LNCAP (cell line): ENCODE results near the gene PHC2.

Source experiments
- TF ChIP-seq, protein P1 (sequence below): fragments of 450-650 bp; IDR thresholded peaks from 2 replicates; pipeline ENCODE4 v1.5.1; 2017; ENCODE audit warnings: mild to moderate bottlenecking

Gene PHC2

DNA sequence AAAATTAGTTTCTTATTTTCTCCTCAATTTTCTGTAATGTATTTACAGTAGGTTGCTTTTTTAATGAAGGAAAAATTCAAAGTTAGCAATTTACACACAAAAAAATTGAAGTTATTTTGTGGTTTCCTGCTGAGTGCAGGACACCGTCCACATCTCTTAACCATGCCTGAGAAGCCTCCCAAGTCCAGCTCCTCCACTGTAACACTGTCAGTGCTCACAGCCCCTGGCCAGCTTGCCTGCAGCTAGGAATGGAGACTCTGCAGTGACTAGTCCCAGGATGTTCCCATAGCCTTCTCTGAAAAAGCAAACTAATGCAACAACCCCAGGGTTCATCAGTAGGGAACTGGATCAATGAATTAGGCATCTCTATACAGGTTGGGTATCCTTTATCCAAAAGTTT is 113.5 kb downstream of the PHC2 start:
- TF ChIP-seq, protein P1, sequence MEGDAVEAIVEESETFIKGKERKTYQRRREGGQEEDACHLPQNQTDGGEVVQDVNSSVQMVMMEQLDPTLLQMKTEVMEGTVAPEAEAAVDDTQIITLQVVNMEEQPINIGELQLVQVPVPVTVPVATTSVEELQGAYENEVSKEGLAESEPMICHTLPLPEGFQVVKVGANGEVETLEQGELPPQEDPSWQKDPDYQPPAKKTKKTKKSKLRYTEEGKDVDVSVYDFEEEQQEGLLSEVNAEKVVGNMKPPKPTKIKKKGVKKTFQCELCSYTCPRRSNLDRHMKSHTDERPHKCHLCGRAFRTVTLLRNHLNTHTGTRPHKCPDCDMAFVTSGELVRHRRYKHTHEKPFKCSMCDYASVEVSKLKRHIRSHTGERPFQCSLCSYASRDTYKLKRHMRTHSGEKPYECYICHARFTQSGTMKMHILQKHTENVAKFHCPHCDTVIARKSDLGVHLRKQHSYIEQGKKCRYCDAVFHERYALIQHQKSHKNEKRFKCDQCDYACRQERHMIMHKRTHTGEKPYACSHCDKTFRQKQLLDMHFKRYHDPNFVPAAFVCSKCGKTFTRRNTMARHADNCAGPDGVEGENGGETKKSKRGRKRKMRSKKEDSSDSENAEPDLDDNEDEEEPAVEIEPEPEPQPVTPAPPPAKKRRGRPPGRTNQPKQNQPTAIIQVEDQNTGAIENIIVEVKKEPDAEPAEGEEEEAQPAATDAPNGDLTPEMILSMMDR = no peak

DNA sequence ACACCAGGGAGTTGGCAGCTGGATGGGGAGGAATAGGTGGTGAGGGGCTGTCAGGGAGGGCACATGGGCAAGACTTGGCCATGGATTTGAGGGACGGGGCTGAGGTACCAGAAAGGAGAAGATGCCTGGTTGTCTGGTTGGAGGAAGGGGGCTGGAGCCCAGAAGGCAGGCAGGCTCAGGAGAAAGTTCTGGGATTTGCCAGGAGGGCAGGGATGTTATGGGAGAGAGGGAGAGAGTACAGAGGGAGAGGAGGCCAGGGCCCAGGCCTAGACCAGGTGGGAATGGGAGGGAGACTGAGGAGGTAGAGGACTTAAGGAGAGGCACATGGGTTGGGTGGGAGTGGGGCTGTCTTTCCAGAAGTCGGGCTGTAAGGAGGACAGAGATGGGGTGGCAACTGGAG is 114.3 kb downstream of the PHC2 start:
- TF ChIP-seq, protein P1 = no peak

DNA sequence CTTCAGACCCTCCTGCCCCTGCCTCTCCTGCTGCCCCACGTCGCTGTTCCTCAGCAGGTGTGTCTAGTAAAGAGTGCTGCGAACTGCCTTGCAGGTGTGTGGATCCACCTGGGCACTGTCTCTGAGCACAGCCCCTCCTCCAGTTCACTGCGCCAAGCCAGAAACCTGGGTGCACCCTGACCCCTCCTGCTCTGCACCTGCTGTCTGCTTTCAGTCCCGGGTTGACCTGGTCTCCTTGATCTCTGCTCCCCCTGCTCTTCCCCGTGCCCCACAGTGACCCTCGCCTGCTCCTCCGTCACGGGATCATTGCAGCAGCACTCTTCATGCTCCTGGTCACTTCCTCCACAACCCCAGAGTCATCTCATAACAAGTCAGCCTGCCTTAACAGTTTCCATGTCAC is 116.5 kb downstream of the PHC2 start:
- TF ChIP-seq, protein P1 = no peak

DNA sequence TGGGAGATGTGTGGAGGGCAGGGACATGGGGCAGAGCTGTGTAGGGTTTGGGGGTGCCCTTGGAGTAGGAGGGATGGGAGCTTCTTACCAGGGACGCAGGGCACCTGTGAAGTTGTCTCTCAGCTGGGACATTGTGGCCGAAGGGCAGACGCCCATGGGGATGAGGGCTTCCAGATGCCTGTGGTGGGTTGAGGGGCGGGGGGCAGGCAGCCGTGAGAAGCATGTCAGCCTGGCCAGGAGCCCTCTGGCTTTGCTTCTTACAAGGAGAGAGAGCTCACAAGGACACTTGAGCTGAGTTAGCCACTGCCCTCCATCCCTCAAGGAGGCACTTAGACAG is 118.5 kb downstream of the PHC2 start:
- TF ChIP-seq, protein P1 = no peak

DNA sequence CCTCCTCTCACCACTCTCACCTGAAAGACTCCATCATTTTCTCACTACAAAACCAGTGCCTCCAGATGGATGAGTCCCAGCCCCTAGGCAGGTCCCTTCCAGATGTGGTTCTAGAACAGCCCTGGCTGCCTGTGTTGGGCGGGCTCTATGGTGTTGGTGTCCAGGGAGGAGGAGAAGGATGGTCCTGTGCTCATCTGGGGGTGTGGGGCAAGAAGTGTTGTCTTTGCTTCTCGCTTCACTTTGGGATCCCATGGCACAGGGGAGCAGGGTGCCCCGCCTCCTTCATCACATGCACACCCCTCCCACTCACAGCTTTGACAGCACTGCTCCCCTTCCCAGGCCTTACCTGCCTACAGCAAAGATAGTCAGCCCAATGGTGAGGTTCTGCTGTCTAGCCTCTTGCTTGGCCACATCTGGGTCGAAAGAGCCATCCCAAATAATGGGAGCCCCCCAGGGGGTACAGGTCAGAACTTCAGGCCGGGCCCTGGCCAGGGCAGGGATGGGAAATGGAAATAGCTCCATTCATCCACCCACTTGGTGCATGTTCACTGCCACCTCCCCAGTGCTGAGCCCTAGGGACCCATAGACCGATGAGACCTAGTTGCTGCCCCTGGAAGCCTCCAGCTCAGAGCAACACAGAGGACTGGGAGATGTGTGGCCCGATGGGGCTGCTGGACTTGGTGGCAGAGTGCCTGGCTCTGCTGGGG is 119.0 kb downstream of the PHC2 start:
- TF ChIP-seq, protein P1 = no peak

DNA sequence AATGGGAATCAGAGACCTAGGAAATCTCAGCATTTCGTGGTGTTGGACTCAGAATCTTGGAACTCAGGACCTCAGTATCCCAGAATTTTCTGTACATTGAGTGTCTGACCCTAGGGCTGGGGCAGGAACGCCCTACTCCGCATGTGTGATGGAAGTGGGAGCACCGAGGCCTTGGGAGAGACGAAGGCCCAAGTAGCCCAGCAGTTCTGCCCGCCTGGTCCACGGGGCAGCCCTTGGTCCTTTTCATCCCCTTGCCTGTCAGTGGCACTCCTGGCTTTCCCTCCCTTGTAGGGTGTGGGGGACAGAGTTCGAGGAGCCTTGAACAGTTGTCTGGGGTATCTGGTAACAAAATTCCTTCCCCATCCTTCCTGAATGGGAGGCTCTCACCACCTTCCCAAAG is 120.2 kb downstream of the PHC2 start:
- TF ChIP-seq, protein P1 = no peak

DNA sequence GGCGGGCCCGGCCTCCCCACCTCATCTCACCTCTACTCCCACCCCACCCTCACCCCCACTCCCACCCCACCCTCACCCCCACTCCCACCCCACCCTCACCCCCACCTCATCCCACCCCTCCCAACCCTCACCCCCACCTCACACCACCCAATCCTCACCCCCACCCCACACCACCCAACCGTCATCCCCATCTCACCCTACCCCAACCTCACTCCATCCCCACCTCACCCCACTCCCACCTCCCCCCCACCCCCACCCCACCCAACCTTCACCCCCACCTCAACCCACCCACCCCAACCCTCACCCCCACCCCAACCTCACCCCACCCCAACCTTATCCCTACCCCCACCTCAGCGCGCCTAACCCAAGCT is 123.4 kb downstream of the PHC2 start:
- TF ChIP-seq, protein P1 = no peak
